ENCODE measurements around the gene DNAJC28.
A peak's percentile ranks its signal among the peaks of the same experiment; 100 is the strongest.

The DNAJC28 gene

GRCh38 chr21:33441489-33442477, 49.7 kb downstream of the DNAJC28 start (continued):
- TF ChIP-seq, protein P1, sequence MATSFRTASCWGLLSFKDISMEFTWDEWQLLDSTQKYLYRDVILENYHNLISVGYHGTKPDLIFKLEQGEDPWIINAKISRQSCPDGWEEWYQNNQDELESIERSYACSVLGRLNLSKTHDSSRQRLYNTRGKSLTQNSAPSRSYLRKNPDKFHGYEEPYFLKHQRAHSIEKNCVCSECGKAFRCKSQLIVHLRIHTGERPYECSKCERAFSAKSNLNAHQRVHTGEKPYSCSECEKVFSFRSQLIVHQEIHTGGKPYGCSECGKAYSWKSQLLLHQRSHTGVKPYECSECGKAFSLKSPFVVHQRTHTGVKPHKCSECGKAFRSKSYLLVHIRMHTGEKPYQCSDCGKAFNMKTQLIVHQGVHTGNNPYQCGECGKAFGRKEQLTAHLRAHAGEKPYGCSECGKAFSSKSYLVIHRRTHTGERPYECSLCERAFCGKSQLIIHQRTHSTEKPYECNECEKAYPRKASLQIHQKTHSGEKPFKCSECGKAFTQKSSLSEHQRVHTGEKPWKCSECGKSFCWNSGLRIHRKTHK (tag by site-specific recombination; IDR thresholded peaks at IDR 0.05): no peak
- TF ChIP-seq ZBTB8A (tag by site-specific recombination; IDR thresholded peaks at IDR 0.05): no peak
- TF ChIP-seq ZNF433 (tag by site-specific recombination; IDR thresholded peaks at IDR 0.05; ENCODE audit: low read depth): no peak
- TF ChIP-seq ZNF623 (tag by site-specific recombination; IDR thresholded peaks at IDR 0.05): no peak
- TF ChIP-seq ZNF114 (tag by site-specific recombination; IDR thresholded peaks at IDR 0.05): no peak
- no peak for TF ChIP-seq ZNF138 (tag by site-specific recombination; IDR thresholded peaks at IDR 0.05; ENCODE audit: borderline replicate concordance)
- TF ChIP-seq BCL11B (tag by site-specific recombination; IDR thresholded peaks at IDR 0.05; ENCODE audit: low read depth): no peak
- TF ChIP-seq, protein P2, sequence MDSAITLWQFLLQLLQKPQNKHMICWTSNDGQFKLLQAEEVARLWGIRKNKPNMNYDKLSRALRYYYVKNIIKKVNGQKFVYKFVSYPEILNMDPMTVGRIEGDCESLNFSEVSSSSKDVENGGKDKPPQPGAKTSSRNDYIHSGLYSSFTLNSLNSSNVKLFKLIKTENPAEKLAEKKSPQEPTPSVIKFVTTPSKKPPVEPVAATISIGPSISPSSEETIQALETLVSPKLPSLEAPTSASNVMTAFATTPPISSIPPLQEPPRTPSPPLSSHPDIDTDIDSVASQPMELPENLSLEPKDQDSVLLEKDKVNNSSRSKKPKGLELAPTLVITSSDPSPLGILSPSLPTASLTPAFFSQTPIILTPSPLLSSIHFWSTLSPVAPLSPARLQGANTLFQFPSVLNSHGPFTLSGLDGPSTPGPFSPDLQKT (IDR thresholded peaks at IDR 0.05; ENCODE audit: borderline replicate concordance, low read depth, low read length): no peak
- no peak for TF ChIP-seq ZNF837 (tag by site-specific recombination; IDR thresholded peaks at IDR 0.05)
- TF ChIP-seq ZNF133 (tag by site-specific recombination; IDR thresholded peaks at IDR 0.05): no peak
- TF ChIP-seq ZNF239 (tag by site-specific recombination; IDR thresholded peaks at IDR 0.05): no peak
- TF ChIP-seq, protein P3, sequence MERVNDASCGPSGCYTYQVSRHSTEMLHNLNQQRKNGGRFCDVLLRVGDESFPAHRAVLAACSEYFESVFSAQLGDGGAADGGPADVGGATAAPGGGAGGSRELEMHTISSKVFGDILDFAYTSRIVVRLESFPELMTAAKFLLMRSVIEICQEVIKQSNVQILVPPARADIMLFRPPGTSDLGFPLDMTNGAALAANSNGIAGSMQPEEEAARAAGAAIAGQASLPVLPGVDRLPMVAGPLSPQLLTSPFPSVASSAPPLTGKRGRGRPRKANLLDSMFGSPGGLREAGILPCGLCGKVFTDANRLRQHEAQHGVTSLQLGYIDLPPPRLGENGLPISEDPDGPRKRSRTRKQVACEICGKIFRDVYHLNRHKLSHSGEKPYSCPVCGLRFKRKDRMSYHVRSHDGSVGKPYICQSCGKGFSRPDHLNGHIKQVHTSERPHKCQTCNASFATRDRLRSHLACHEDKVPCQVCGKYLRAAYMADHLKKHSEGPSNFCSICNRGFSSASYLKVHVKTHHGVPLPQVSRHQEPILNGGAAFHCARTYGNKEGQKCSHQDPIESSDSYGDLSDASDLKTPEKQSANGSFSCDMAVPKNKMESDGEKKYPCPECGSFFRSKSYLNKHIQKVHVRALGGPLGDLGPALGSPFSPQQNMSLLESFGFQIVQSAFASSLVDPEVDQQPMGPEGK (tag by site-specific recombination; IDR thresholded peaks at IDR 0.05): peak; percentile 94
- no peak for TF ChIP-seq GLI2 (tag by site-specific recombination; IDR thresholded peaks at IDR 0.05; ENCODE audit: borderline replicate concordance, low read depth)
- no peak for TF ChIP-seq ZNF600 (tag by site-specific recombination; IDR thresholded peaks at IDR 0.05)
- no peak for TF ChIP-seq ZNF23 (tag by site-specific recombination; IDR thresholded peaks at IDR 0.05; ENCODE audit: borderline replicate concordance)
- no peak for TF ChIP-seq KLF16 (tag by site-specific recombination; IDR thresholded peaks at IDR 0.05)
- no peak for TF ChIP-seq SP2 (tag by site-specific recombination; IDR thresholded peaks at IDR 0.05)
- no peak for TF ChIP-seq ZNF121 (tag by site-specific recombination; IDR thresholded peaks at IDR 0.05)
- TF ChIP-seq ZNF169 (tag by site-specific recombination; IDR thresholded peaks at IDR 0.05): no peak
- TF ChIP-seq ZNF571 (tag by site-specific recombination; IDR thresholded peaks at IDR 0.05): no peak
- TF ChIP-seq, protein P4, sequence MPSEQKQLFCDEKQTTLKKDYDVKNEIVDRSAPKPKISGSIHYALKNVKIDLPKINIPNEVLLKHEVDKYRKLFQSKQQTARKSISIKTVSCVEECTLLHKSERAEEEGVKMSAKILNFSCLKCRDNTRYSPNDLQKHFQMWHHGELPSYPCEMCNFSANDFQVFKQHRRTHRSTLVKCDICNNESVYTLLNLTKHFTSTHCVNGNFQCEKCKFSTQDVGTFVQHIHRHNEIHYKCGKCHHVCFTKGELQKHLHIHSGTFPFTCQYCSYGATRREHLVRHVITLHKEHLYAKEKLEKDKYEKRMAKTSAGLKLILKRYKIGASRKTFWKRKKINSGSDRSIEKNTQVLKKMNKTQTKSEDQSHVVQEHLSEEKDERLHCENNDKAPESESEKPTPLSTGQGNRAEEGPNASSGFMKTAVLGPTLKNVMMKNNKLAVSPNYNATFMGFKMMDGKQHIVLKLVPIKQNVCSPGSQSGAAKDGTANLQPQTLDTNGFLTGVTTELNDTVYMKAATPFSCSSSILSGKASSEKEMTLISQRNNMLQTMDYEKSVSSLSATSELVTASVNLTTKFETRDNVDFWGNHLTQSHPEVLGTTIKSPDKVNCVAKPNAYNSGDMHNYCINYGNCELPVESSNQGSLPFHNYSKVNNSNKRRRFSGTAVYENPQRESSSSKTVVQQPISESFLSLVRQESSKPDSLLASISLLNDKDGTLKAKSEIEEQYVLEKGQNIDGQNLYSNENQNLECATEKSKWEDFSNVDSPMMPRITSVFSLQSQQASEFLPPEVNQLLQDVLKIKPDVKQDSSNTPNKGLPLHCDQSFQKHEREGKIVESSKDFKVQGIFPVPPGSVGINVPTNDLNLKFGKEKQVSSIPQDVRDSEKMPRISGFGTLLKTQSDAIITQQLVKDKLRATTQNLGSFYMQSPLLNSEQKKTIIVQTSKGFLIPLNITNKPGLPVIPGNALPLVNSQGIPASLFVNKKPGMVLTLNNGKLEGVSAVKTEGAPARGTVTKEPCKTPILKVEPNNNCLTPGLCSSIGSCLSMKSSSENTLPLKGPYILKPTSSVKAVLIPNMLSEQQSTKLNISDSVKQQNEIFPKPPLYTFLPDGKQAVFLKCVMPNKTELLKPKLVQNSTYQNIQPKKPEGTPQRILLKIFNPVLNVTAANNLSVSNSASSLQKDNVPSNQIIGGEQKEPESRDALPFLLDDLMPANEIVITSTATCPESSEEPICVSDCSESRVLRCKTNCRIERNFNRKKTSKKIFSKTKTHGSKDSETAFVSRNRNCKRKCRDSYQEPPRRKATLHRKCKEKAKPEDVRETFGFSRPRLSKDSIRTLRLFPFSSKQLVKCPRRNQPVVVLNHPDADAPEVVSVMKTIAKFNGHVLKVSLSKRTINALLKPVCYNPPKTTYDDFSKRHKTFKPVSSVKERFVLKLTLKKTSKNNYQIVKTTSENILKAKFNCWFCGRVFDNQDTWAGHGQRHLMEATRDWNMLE (tag by site-specific recombination; conservative IDR thresholded peaks at IDR 0.05; ENCODE audit: low read depth): no peak
- no peak for TF ChIP-seq ZNF449 (tag by site-specific recombination; IDR thresholded peaks at IDR 0.05)
- TF ChIP-seq ZNF266 (tag by site-specific recombination; IDR thresholded peaks at IDR 0.05; ENCODE audit: low read depth): no peak
- no peak for TF ChIP-seq ZNF558 (tag by site-specific recombination; IDR thresholded peaks at IDR 0.05)
- no peak for TF ChIP-seq ZBTB7A (tag by site-specific recombination; IDR thresholded peaks at IDR 0.05; ENCODE audit: low read depth)
- peak; percentile 65 for TF ChIP-seq INSM2 (tag by site-specific recombination; IDR thresholded peaks at IDR 0.05)
